HL-60/S4 (cell line): ENCODE results near the gene FICD.

Experiments
- in situ Hi-C: fragments of 300-500 bp; cut with MboI; formaldehyde crosslinking; loops from 2 replicates; pipeline ENCODE4 v1.14.3; 2022; ENCODE audit warnings: low sequenced_read_pairs

FICD gene

DNA sequence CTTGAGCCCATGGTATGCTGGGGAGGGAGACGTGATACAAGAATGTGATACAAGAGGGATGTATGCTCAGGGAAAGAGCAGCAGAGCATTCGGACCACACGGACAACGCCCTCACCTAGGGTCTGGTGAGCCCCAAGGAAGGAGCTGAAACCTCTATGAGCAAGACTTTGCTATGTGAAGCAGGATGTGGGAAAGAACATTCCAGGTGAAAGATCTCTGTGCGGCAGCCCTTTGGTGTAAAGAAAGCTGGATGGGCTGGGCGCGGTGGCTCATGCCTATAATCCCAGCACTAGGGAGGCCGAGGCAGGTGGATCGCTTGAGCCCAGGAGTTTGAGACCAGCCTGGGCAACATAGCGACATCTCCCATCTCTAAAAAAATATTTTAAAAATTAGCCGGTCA lies 16.9 kb upstream of the FICD start:
- in situ Hi-C loops = loop anchor here (10.0 kb wide), 1 partner anchor 433 kb away; no protein-coding TSS in a partner anchor

DNA sequence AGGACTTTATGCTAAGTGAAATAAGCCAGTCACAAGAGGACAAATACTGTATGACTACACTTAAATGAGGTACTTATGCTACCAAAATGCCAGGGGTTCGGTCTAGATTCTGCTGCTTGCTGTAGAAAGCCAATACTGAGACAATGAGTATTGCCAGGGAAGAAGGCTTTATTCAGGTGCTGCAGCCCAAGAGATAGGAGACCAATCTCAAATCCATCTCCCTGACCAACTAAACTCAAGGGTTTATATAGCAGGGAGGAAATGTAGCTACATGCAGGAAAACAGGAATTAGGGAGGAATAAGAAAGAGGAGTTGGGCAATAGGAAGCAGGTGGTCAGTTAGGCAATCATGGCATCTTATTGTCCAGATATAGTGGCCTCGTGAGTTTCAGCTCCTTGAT lies 12.2 kb upstream of the FICD start:
- in situ Hi-C loops = no loop called here

DNA sequence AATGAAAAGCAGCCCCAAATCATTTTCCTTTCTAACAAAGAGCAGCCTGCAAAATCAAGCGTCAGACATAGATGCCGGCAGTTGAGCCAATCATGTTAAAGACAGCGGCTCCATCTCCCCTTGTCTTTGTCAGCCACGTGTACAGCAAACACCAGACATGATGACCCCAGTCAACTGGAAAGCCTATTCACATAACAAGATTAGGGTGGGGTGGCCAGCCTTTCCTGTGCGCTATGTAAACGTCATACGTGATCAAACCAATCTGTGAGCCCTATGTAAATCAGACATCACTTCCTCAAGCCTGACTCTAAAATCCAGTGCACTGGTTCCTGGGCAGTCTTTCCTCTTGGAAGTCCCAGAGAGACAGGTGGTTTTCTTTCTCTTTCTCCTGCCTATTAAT lies 9.9 kb upstream of the FICD start:
- in situ Hi-C loops = no loop called here

DNA sequence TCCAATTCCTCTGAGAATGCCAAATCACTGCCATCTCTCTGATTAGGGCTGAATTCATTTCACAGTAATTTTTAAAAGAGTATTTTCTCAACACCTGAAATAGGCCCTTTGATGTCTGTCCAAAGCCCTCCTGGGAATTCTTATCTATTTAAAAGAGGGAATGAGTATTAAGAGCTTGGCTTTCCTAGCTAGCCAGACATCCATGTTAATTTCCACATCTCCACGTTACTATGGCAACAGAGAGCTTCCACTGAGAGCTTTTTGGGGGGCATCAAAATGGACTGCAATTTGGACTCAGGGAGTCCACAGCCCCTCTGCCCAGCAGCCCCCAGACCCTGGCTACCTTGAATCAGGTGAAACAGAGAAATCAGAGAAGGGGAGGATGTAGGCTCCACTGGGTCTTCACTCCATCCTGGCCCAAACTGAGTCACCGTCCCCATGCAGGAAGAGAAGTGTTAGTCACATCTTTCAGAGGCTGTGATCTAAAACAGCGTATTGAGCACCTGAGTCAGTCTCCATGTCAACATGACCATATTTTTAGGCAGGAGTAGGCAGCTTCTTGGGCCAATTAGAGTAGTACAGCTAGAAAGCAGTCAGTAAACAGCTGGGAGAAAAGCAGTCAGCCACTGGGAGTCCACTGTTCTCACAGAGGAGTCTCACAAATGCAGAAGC lies 7.0 kb upstream of the FICD start:
- in situ Hi-C loops = no loop called here

DNA sequence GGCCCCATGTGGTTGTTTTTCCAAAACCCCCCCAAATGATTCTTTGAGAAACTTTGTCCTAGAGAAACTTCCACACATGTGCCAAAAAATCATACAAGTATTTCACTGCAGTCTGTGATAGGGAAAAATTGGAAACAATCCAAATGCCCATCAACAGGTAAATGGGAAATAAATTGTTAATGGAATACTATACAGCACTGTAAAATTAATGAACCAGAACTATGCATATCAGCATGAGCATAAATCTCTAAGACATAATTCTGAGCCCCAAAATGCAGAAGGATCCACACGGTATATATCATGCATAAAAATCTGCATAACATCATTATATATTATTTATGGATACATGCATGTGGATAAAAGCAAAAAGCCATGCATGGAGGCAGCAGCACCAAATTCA lies 5.3 kb upstream of the FICD start:
- in situ Hi-C loops = no loop called here

- in situ Hi-C loops = no loop called here
These were observed 4.2 kb upstream of the FICD start for GRCh38 chr12:108510836-108511235.

DNA sequence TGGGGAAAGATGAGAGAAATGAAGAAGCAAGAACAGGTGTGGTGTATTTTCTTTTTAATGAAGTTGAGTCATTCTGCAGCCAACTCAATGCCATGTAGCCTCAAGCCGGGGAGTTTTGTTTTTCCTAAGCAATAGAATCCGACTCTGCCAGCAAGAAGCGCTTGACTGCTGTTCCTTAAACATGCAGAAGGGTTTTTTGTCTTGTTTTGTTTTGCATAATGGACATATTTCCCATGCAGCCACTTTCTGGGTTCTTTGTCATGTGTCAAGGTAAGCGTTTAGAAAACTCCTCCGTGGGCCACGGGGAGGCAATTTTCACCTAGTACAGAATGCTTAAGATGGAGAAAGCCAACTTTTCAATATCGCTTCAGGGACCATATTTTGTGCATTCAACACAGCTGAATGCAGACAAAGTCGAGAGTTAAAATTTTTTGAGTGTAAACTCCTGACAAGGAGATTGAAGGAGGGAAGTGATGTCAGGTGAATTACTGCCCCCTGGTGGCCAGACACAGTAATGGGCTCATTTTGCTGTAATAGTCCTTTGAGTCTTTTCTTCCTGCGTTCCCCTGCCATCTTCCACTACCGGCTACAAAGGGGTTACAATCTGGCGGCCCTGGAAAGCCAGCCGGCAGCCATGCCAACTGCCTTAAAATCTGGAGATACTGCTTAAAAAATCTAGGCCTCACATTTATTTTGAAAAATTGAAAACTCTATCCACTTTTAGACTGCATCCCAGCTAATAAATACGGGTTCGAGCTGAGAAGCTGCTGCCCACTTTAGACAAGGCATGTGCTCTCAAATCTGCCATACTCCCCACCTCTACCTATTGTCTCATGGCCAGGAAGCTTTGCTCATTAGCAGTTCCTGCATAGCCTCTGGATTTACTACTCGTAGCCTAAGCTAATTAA lies 3.2 kb upstream of the FICD start:
- in situ Hi-C loops = no loop called here

DNA sequence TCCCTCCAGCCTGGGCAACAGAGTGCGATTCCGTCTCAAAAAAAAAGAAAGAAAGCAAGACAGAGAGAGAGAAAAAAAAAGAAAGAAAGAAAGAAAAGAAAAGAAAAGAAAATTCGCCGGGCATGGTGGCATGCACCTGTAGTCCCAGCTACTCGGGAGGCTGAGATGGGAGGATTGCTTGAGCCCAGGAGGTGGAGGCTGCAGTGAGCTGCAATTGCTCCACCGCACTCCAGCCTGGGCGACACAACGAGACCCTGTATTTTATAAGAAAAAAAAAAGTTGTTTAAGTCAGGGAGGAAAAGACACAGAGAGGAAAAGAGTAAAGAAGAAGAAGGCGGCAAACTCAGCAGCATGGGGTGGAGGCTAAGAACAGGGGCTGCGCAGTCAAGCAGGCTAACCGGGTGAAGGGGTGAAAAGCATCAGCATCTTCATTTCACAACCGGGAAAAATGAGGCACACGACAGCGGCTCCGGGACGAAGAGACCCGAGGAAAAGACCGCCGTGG lies 557 bp upstream of the FICD start:
- in situ Hi-C loops = no loop called here

DNA sequence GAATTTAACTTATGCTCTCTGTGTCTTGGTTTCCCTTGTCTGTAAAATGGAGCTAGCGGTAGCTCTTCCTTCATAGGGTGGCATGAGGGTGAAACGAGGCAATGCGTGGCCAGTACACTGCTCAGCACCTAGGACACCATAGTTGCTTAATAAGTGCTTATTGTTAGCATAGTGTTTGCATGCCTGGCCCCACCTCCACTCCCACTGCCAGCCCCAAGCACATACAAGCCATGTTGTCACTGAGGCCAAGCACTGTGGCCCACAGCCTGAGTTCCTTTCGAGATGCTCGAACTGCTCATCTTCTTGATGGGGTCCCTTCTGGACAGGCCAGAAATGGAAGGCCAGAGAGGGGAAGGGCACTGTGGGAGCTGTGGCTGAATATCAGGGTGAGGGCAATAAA lies 839 bp downstream of the FICD start:
- in situ Hi-C loops = no loop called here

DNA sequence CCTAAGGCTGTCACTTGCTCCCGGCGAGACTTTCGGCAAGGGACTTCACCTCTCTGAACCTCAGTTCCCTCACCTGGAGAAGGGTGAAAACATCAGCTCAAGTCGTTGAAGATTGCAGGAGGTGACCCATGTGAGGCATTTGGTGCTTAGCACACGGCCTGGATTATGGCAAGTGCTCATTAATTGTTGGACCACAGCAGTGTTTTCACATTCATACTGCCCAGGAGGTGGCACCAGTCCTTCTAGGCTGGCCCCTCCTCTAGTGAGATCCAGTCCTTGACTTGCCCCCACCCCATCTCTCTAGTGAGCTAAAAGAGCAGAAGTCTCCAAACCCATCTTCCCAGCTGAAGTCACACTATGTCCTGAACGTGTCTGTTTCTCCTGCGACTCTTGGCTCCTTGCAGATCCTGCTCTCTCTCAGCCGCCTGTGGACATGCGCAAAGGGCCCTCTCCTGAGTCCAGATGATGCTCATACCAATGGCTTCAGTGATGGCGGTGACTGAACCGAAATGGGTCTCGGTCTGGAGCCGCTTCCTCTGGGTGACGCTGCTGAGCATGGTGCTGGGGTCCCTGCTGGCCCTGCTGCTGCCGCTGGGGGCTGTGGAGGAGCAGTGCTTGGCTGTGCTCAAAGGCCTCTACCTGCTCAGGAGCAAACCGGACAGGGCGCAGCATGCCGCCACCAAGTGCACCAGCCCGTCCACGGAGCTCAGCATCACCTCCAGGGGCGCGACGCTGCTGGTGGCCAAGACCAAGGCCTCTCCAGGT lies 1.6 kb downstream of the FICD start:
- in situ Hi-C loops = no loop called here

- in situ Hi-C loops = no loop called here
These were observed 2.4 kb downstream of the FICD start for GRCh38 chr12:108517288-108518100.

DNA sequence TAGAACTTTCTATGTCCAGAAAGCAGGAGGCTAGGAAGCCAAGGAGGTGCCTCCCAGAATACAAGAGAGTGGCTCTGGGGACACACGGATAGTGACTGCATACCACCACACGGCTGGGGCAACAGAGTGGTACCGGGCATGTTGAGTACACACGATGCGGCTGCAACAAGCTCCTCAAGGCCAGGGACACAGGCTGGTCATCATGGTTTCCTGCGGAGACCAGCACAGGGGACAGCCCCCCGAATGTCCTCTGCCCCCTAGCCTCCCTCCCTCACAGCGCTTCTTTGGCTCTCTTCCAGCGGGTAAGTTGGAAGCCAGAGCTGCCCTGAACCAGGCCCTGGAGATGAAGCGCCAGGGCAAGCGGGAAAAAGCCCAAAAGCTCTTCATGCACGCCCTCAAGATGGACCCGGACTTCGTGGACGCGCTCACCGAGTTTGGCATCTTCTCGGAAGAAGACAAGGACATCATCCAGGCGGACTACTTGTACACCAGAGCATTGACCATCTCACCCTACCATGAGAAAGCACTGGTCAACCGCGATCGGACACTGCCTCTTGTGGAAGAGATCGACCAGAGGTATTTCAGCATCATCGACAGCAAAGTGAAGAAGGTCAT lies 3.1 kb downstream of the FICD start:
- in situ Hi-C loops = no loop called here

- in situ Hi-C loops = no loop called here
These were observed 3.8 kb downstream of the FICD start for GRCh38 chr12:108518716-108519496.

- in situ Hi-C loops = no loop called here
These were observed 4.5 kb downstream of the FICD start for GRCh38 chr12:108519558-108519957.

- in situ Hi-C loops = no loop called here
These were observed 8.3 kb downstream of the FICD start for GRCh38 chr12:108523365-108523764.

DNA sequence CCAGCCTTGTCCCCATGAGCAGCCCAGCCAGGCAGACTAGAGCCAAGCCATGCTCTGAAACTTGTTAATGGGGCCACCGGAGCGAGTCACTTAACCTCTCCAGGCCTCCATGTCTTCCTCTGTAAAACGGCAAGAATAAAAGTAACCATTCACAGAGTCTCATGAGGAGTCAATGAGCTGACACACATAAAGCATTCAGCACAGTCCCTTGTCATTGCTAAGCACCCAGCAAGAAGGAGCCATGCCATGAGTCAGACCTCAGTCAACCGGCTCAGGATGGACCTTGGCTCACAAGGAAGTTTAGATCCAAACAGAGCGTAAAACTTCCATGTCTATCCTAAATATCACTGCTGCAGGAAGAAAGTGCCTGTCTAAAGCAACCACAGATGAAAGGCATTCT lies 10.6 kb downstream of the FICD start:
- in situ Hi-C loops = no loop called here

DNA sequence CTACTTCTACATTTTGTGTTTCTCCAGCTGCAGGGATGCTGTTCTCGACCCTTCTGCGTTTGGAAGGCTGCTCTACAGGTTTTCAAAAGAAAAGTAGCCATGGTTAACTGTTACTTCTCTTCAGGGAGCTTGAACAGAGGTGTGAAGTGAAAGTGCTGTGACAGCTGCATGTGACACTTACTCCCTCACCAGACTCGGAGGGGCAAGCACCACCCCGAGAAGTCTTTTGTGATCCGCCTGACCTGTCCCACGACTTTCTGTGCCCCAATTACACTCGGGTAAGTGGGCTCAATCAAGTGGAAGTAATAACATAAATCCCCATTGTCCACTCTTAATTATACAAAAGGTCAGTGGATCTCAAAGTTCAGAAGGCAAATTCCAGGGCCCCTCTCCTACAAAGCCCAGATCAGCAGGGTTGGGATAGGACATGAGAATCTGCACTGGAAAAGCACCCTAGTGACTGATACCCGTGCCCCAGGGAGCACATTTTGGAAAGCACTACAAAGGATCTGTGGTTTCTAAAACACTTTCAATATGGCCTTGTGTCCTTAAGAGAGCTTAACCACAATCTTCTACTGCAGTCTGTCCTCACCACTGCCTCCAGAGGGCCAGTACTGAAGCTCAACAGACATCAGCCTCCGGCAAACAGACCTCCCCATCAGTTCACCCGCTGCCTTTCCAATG lies 11.5 kb downstream of the FICD start:
- in situ Hi-C loops = no loop called here

- in situ Hi-C loops = no loop called here
These were observed 12.1 kb downstream of the FICD start for GRCh38 chr12:108527166-108527496.

- in situ Hi-C loops = no loop called here
These were observed 15.1 kb downstream of the FICD start for GRCh38 chr12:108530161-108530560.
